Kidney epithelial cell (primary cell): Measurements from ENCODE around the gene TEX51. TPM values are rescaled to one million over a fixed set of nuclear protein-coding genes. Genes with fewer than 3 reads are reported as not detected.

Source experiments
- DNase-seq: peaks from one replicate; pipeline ENCODE4 v3.0.0-alpha.2; 2010; ENCODE audit warnings: low read depth
- H3K27me3 ChIP-seq: 2 replicates; pipeline ENCODE4 v1.6.0; 2011; ENCODE audit warnings: low read length; ENCODE audit not compliant: control insufficient read depth, insufficient read depth
- H3K36me3 ChIP-seq: 2 replicates; pipeline ENCODE4 v1.5.1; 2011; ENCODE audit warnings: low read length; ENCODE audit not compliant: control insufficient read depth, insufficient read depth
- H3K4me3 ChIP-seq: 2 replicates; pipeline ENCODE4 v1.5.1; 2011; ENCODE audit warnings: low read depth, mild to moderate bottlenecking, control low read depth, low read length
- total RNA-seq: library from RNA; depleted of rRNA; stranded (reverse); fragments of >200 nt; gene quantifications from 2 replicates; pipeline ENCODE4 v1.2.3, GENCODE V29; 2015
- TF ChIP-seq, protein P1 (sequence below): IDR thresholded peaks from 2 replicates; pipeline ENCODE4 v1.5.1; 2011; ENCODE audit warnings: mild to moderate bottlenecking, moderate library complexity, low read length, control low read depth, inconsistent platforms; ENCODE audit not compliant: insufficient read depth, poor library complexity, severe bottlenecking

The TEX51 gene
- not detected in 2 replicates for total RNA-seq

DNA sequence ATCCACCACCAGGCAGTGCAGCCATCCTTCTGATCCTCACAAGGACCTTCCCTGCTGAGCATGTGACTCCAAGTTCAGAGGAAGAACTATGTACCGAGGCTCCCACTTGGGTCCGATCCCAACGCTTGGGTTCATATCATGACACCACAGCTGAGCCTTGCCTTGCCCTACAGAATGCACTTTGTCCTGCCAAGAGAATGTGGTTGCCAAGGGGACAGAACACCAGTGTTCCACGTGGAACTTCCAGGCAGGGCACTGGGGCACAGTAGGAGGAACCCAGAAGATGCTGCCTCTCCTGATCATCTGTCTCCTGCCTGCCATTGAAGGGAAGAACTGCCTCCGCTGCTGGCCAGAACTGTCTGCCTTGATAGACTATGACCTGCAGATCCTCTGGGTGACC is at the start of gene TEX51:
TSS of gene TEX51 (plus strand) at position 255 of the 400 bp plus-strand sequence. CDS start at position 284, 29 bp downstream.
- DNase-seq = no peak
- Histone ChIP-seq H3K36me3 (no peaks in the 10 kb centered on the region), H3K4me3 (no peak within 1 kb of the TSS), H3K27me3 (no peaks in the 10 kb centered on the region)
- TF ChIP-seq, protein P1, sequence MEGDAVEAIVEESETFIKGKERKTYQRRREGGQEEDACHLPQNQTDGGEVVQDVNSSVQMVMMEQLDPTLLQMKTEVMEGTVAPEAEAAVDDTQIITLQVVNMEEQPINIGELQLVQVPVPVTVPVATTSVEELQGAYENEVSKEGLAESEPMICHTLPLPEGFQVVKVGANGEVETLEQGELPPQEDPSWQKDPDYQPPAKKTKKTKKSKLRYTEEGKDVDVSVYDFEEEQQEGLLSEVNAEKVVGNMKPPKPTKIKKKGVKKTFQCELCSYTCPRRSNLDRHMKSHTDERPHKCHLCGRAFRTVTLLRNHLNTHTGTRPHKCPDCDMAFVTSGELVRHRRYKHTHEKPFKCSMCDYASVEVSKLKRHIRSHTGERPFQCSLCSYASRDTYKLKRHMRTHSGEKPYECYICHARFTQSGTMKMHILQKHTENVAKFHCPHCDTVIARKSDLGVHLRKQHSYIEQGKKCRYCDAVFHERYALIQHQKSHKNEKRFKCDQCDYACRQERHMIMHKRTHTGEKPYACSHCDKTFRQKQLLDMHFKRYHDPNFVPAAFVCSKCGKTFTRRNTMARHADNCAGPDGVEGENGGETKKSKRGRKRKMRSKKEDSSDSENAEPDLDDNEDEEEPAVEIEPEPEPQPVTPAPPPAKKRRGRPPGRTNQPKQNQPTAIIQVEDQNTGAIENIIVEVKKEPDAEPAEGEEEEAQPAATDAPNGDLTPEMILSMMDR = no peak

DNA sequence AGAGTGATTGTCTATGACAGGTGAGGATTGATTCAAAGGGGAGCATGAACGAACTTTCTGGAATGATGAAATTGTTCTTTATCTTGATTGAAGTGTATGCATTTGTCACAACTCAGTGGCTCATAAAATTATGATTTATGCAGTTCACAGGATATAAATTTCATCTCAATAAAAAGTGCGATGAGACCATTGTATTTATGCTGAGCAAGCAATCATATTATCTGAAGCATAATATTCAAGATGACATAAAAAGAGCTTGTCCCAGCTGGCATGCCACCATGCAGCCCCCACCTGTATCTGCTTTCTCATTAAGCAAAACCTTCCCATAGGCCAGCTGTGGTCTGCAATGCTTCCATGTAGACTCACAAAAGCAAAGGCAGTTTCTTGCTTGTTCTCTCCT is 49.6 kb upstream of the TEX51 start:
- TF ChIP-seq, protein P1 = no peak
- peaks cover 3% of the 10 kb centered on the region for H3K27me3 ChIP-seq
- no peak overlapping the region for H3K4me3 ChIP-seq
- no peak for DNase-seq
- no peaks in the 10 kb centered on the region for H3K36me3 ChIP-seq

DNA sequence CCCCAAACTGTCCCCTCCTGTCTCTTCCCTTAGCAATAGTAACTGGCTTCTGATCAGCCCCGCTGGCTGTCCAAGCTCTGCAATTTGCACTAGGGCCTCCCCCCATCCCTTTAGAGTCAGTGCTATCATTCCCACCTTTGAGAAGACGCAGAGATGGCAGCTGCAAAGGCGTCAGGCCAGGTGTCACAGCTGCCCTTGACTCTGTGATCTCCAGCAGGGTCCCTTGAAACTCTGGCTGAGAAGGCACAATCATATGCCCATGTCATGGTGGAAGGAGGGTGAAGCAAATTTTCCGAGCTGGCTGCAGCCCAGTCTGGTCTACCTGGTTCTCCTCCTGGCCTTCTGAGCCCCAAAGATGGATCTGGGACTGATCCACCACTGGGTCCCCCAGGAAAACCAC is 49.2 kb upstream of the TEX51 start:
- Histone ChIP-seq H3K36me3 (no peaks in the 10 kb centered on the region), H3K4me3 (no peak overlapping the region), H3K27me3 (peaks cover 3% of the 10 kb centered on the region)
- no peak for DNase-seq
- TF ChIP-seq, protein P1 = no peak

DNA sequence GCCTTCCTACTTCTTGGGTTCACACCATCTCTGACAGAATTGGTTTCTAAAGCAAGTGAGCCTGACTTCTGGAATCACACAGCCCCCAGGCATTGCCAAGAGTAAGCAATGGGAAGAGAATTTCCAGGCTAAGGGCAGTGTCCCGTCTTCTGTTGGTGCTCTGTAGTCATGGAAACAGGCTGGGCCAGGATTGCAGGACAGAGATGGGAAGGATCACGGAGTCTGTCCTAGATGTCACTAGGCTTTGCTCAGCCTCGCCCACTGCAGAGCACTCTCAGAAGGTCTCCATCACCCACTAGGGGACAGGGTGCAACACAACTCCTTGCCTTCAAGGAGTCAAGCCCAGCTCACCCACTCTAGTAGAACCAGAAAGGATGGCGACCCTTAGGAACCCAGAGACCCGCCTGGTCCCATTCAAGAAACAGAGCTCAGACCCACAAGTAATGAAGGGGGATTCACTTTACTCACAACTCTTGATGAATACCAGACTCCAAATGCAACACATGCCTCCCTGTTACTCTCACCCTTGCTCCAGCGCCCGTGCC is 48.6 kb upstream of the TEX51 start:
- DNase-seq = no peak
- TF ChIP-seq, protein P1 = no peak
- Histone ChIP-seq H3K4me3 (no peak overlapping the region), H3K36me3 (no peaks in the 10 kb centered on the region), H3K27me3 (peaks cover 3% of the 10 kb centered on the region)

GRCh38 chr2:126850940-126851339 is 47.8 kb upstream of the TEX51 start:
- Histone ChIP-seq H3K36me3 (no peaks in the 10 kb centered on the region), H3K4me3 (no peak overlapping the region), H3K27me3 (peaks cover 3% of the 10 kb centered on the region)
- TF ChIP-seq, protein P1 = no peak
- no peak for DNase-seq

- TF ChIP-seq, protein P1 = no peak
- Histone ChIP-seq H3K4me3 (no peak overlapping the region), H3K27me3 (peaks cover 3% of the 10 kb centered on the region), H3K36me3 (no peaks in the 10 kb centered on the region)
- no peak for DNase-seq
Observed at GRCh38 chr2:126851756-126852155, 46.9 kb upstream of the TEX51 start.
